ENCODE results near the gene ST8SIA4.

Gene ST8SIA4

GRCh38 chr5:100797861-100798260, 105.2 kb downstream of the ST8SIA4 start:
- Histone ChIP-seq H3K79me2 (ENCODE audit: insufficient read depth, low read length) (no peaks in the 10 kb centered on the region), H4K20me1 (ENCODE audit: insufficient read depth, low read length) (no peaks in the 10 kb centered on the region), H3K36me3 (ENCODE audit: insufficient read depth, low read length) (no peaks in the 10 kb centered on the region), H3K27ac (ENCODE audit: low read depth, low read length, poor library complexity, severe bottlenecking) (no peak overlapping the region), H3F3A (ENCODE audit: insufficient read depth, low read length) (no peaks in the 10 kb centered on the region), H3K4me2 (ENCODE audit: low read length) (no peak overlapping the region), H3K27me3 (ENCODE audit: insufficient read depth, low read length) (no peaks in the 10 kb centered on the region), H3K9me3 (ENCODE audit: low read length) (no peaks in the 10 kb centered on the region), H3K4me3 (ENCODE audit: low read depth, low read length, poor library complexity, severe bottlenecking) (no peak overlapping the region), H3K4me1 (ENCODE audit: insufficient read depth, low read length, severe bottlenecking) (no peaks in the 10 kb centered on the region), H2AFZ (ENCODE audit: low read length) (no peak overlapping the region), H3K9ac (ENCODE audit: low read length) (no peak overlapping the region), H3K9me2 (ENCODE audit: low read depth, low read length) (no peaks in the 10 kb centered on the region)
- TF ChIP-seq CTCF (IDR thresholded peaks at IDR 0.05; ENCODE audit: low read length) (no peak), EZH2 (IDR thresholded peaks at IDR 0.05; ENCODE audit: borderline replicate concordance, low read length) (no peak)

- no peaks in the 10 kb centered on the region for H3K4me1 ChIP-seq (ENCODE audit: insufficient read depth, low read length, severe bottlenecking)
- no peaks in the 10 kb centered on the region for H3K9me3 ChIP-seq (ENCODE audit: low read length)
- no peaks in the 10 kb centered on the region for H3K36me3 ChIP-seq (ENCODE audit: insufficient read depth, low read length)
- H3K9ac ChIP-seq (ENCODE audit: low read length) = no peak overlapping the region
- no peak overlapping the region for H3K27ac ChIP-seq (ENCODE audit: low read depth, low read length, poor library complexity, severe bottlenecking)
- no peaks in the 10 kb centered on the region for H3K9me2 ChIP-seq (ENCODE audit: low read depth, low read length)
- no peaks in the 10 kb centered on the region for H3K27me3 ChIP-seq (ENCODE audit: insufficient read depth, low read length)
- no peak overlapping the region for H3K4me2 ChIP-seq (ENCODE audit: low read length)
- H3K4me3 ChIP-seq (ENCODE audit: low read depth, low read length, poor library complexity, severe bottlenecking) = no peak overlapping the region
- no peaks in the 10 kb centered on the region for H4K20me1 ChIP-seq (ENCODE audit: insufficient read depth, low read length)
- TF ChIP-seq CTCF (IDR thresholded peaks at IDR 0.05; ENCODE audit: low read length) (no peak), EZH2 (IDR thresholded peaks at IDR 0.05; ENCODE audit: borderline replicate concordance, low read length) (no peak)
- no peaks in the 10 kb centered on the region for H3F3A ChIP-seq (ENCODE audit: insufficient read depth, low read length)
- H3K79me2 ChIP-seq (ENCODE audit: insufficient read depth, low read length) = no peaks in the 10 kb centered on the region
- no peak overlapping the region for H2AFZ ChIP-seq (ENCODE audit: low read length)
These were observed 106.2 kb downstream of the ST8SIA4 start for GRCh38 chr5:100796851-100797250.

GRCh38 chr5:100794844-100795243, 108.2 kb downstream of the ST8SIA4 start:
- Histone ChIP-seq H3K9me2 (ENCODE audit: low read depth, low read length) (no peaks in the 10 kb centered on the region), H3K27ac (ENCODE audit: low read depth, low read length, poor library complexity, severe bottlenecking) (no peak overlapping the region), H3K9me3 (ENCODE audit: low read length) (no peaks in the 10 kb centered on the region), H3F3A (ENCODE audit: insufficient read depth, low read length) (no peaks in the 10 kb centered on the region), H4K20me1 (ENCODE audit: insufficient read depth, low read length) (no peaks in the 10 kb centered on the region), H3K36me3 (ENCODE audit: insufficient read depth, low read length) (no peaks in the 10 kb centered on the region), H3K27me3 (ENCODE audit: insufficient read depth, low read length) (no peaks in the 10 kb centered on the region), H3K9ac (ENCODE audit: low read length) (no peak overlapping the region), H3K4me2 (ENCODE audit: low read length) (no peak overlapping the region), H3K4me1 (ENCODE audit: insufficient read depth, low read length, severe bottlenecking) (peaks cover 14% of the 10 kb centered on the region), H3K79me2 (ENCODE audit: insufficient read depth, low read length) (no peaks in the 10 kb centered on the region), H2AFZ (ENCODE audit: low read length) (no peak overlapping the region), H3K4me3 (ENCODE audit: low read depth, low read length, poor library complexity, severe bottlenecking) (no peak overlapping the region)
- no peak for TF ChIP-seq CTCF (IDR thresholded peaks at IDR 0.05; ENCODE audit: low read length)
- TF ChIP-seq EZH2 (IDR thresholded peaks at IDR 0.05; ENCODE audit: borderline replicate concordance, low read length) = no peak

Data from OCI-LY1 (cell line).